ENCODE results near the gene HSD17B13.

DNA sequence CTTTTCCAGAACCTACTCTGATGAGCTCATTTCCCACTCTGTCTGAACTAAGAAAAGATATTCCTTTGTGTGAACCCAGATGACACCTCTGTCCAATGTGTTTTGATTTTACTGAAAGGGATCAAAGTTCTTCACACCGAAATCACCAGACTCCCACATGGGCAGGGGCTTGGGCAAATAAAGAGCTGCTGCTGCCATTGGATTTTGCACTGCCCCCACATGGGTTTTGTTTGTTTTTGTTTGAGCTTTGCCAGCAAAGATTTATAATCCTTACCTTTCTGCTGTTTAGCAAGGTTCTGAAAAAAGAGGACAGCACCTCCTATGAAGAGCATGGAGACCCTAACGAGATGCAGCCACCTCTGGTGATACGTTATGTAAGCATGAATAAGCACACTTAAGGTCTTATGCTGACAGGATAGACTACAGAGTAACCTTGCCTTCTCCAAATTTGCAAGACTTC lies 44.3 kb downstream of the HSD17B13 start:
- TF ChIP-seq POLR2A (IDR thresholded peaks at IDR 0.05; ENCODE audit: low read length): no peak
- TF ChIP-seq GATA1 (IDR thresholded peaks at IDR 0.05; ENCODE audit: low read depth, low read length): no peak

All from erythroblast (primary cell).